Body of pancreas (tissue), 4 donors: ENCODE data around the gene CCDC175. TPM values are rescaled to one million over a fixed set of nuclear protein-coding genes. Genes with fewer than 3 reads are reported as not detected.

Source experiments
- ATAC-seq: fragments of 150-250 bp; one replicate; pipeline ENCODE4 v1.9.1; 2016
- DNase-seq, 4 donors: peaks; one replicate each; pipeline ENCODE4 v3.0.0-alpha.2; 2019
- H3K27ac ChIP-seq, 4 donors: fragments of 200-600 bp; sonication (generic); 1 replicate in 3 of 4; 2 replicates in 1 of 4; pipeline versions ENCODE4 v1.5.1 to v1.6.1; 2016 to 2019; ENCODE audit warnings: mild to moderate bottlenecking in 1 of 4, mixed read lengths in 1 of 4, moderate library complexity in 1 of 4
- H3K27me3 ChIP-seq, 2 donors: fragments of 200-600 bp; sonication (generic); one replicate each; pipeline ENCODE4 v1.6.0; 2016; ENCODE audit warnings: mild to moderate bottlenecking in 1 of 2
- H3K36me3 ChIP-seq, 2 donors: fragments of 200-600 bp; sonication (generic); replicated peaks in 1 of 2; 2 replicates each; pipeline ENCODE4 v1.5.1; 2016; ENCODE audit warnings: low read depth in 2 of 2; ENCODE audit not compliant: insufficient read depth in 1 of 2
- H3K4me1 ChIP-seq: fragments of 200-600 bp; sonication (generic); one replicate; pipeline ENCODE4 v1.6.0; 2016
- H3K4me3 ChIP-seq, 2 donors: fragments of 200-600 bp; sonication (generic); 1 replicate in 1 of 2; 2 replicates in 1 of 2; pipeline ENCODE4 v1.5.1; 2016 to 2019
- H3K9me3 ChIP-seq, 3 donors: fragments of 200-600 bp; sonication (generic); 1 replicate in 2 of 3; 2 replicates in 1 of 3; pipeline ENCODE4 v1.5.1; 2016
- POLR2A ChIP-seq, 3 donors: fragments of 450-650 bp; IDR thresholded peaks; one replicate each; pipeline ENCODE4 v1.6.1; 2016; ENCODE audit warnings: antibody characterized with exemption in 3 of 3, mild to moderate bottlenecking in 2 of 3
- WGBS, 2 donors: methylation state at CpG; one replicate each; pipeline ENCODE4 v1.1.5; 2017; 5-methylcytosine and 5-hydroxymethylcytosine counted together
- intact Hi-C: fragments of 100-400 bp; cut with DNase I; formaldehyde crosslinking; loops from one replicate; pipeline ENCODE4 v1.15.1; 2023
- total RNA-seq, 2 donors: library from RNA; depleted of rRNA; stranded (reverse); fragments of >200 nt; gene quantifications; one replicate each; pipeline ENCODE4 v1.1.0, GENCODE V29; 2016
- TF ChIP-seq, protein P1 (sequence below), 7 experiments: fragments of 450-650 bp in 4 of 7; fragments of 200-600 bp in 3 of 7; sonication (generic) in 3 of 7; IDR thresholded peaks; one replicate each; pipeline ENCODE4 v1.5.1; 2016 to 2019; ENCODE audit warnings: antibody characterized with exemption in 7 of 7

Gene CCDC175
- total RNA-seq, 2 donors from 2014 or later, result not detected

DNA sequence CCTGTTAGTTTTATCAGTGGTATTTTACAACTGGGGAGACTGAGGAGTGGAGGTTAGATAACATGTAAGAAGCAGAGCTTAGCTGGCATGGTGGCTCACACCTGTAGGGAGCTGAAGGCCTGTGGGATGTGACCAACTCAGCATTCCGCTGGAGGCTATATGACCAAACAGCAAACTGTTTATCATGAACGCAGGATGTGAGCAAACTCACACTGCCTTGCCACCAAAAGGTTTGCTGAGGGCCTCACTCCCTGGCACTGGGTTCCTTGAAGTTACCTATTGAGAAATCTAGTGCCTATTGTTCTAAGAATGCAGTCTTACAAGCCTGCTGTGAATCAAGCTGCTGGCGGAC lies 68.9 kb downstream of the CCDC175 start:
- no peaks in the 10 kb centered on the region for H3K27me3 ChIP-seq
- WGBS, 2 donors, result 87 to 88% methylated on average over 3 of the region's 3 CpGs
- ATAC-seq (no peak), DNase-seq (no peak)
- TF ChIP-seq, protein P1, sequence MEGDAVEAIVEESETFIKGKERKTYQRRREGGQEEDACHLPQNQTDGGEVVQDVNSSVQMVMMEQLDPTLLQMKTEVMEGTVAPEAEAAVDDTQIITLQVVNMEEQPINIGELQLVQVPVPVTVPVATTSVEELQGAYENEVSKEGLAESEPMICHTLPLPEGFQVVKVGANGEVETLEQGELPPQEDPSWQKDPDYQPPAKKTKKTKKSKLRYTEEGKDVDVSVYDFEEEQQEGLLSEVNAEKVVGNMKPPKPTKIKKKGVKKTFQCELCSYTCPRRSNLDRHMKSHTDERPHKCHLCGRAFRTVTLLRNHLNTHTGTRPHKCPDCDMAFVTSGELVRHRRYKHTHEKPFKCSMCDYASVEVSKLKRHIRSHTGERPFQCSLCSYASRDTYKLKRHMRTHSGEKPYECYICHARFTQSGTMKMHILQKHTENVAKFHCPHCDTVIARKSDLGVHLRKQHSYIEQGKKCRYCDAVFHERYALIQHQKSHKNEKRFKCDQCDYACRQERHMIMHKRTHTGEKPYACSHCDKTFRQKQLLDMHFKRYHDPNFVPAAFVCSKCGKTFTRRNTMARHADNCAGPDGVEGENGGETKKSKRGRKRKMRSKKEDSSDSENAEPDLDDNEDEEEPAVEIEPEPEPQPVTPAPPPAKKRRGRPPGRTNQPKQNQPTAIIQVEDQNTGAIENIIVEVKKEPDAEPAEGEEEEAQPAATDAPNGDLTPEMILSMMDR (IDR thresholded peaks at IDR 0.05), result no peak
- TF ChIP-seq POLR2A (IDR thresholded peaks at IDR 0.05), result no peak
- H3K4me1 ChIP-seq, result no peaks in the 10 kb centered on the region
- no peaks in the 10 kb centered on the region for H3K9me3 ChIP-seq
- H3K4me3 ChIP-seq, result no peak overlapping the region
- intact Hi-C loops, result no loop called here
- no peak overlapping the region for H3K27ac ChIP-seq
- H3K36me3 ChIP-seq, result peaks cover 0 to 2% of the 10 kb centered on the region in 2 donors

DNA sequence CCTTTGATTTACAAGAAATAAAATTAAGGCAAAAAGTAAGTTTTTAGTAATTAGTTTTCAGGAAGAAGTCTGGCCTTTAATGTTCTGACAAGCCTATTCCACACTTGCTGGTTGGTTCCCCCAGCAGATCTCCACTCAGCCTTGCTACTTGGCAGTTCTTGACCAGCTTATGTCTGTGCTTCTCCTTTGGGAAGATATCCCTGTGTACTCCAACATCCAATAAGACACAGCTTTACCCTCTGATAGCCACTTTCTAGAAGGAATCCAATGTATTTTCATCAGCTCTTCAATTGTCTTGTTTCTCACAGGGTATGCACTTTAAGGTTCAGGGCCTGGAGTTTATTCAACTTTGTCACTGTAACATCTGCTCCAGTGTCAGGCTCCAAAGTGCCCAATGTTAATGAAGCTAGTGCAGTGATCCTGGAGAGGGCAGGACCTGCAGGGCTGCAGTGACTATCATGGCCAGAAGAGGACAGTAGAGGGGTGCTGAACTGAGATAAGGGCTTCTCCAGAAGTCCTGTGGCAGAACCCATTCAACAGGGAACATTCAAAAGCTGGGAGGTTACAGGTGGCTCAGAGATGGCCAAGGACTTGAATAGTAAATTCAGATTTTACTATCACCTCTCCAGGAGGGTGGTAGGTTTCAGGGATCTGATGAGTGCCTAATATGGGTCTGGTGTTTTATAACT lies 69.4 kb downstream of the CCDC175 start:
- intact Hi-C loops, result no loop called here
- no peaks in the 10 kb centered on the region for H3K4me1 ChIP-seq
- TF ChIP-seq, protein P1 (IDR thresholded peaks at IDR 0.05), result peak; percentile 48 to 71 (median 70)
- no peak for TF ChIP-seq POLR2A (IDR thresholded peaks at IDR 0.05)
- DNase-seq (peak; percentile 49 to 72 (median 66)), ATAC-seq (peak; percentile 63)
- no peaks in the 10 kb centered on the region for H3K27me3 ChIP-seq
- no peaks in the 10 kb centered on the region for H3K9me3 ChIP-seq
- H3K4me3 ChIP-seq, result no peak overlapping the region
- no peak overlapping the region for H3K27ac ChIP-seq
- H3K36me3 ChIP-seq, result peaks cover 0 to 2% of the 10 kb centered on the region in 2 donors

GRCh38 chr14:59503256-59503655 lies 73.4 kb downstream of the CCDC175 start:
- H3K36me3 ChIP-seq, result peaks cover 0 to 2% of the 10 kb centered on the region in 2 donors
- no peaks in the 10 kb centered on the region for H3K27me3 ChIP-seq
- no peaks in the 10 kb centered on the region for H3K4me1 ChIP-seq
- WGBS, 2 donors, result 66 to 73% methylated on average over 4 of the region's 4 CpGs
- H3K4me3 ChIP-seq, result no peak overlapping the region
- no peaks in the 10 kb centered on the region for H3K9me3 ChIP-seq
- no peak for TF ChIP-seq POLR2A (IDR thresholded peaks at IDR 0.05)
- TF ChIP-seq, protein P1 (IDR thresholded peaks at IDR 0.05), result no peak
- no peak overlapping the region for H3K27ac ChIP-seq
- intact Hi-C loops, result no loop called here
- DNase-seq (no peak), ATAC-seq (no peak)

GRCh38 chr14:59500732-59501131 lies 75.9 kb downstream of the CCDC175 start:
- Histone ChIP-seq H3K27ac (no peak overlapping the region), H3K4me1 (no peaks in the 10 kb centered on the region), H3K27me3 (no peaks in the 10 kb centered on the region), H3K9me3 (no peaks in the 10 kb centered on the region), H3K4me3 (no peak overlapping the region), H3K36me3 (peaks cover 0 to 6% of the 10 kb centered on the region in 2 donors)
- DNase-seq (no peak), ATAC-seq (no peak)
- intact Hi-C loops, result no loop called here
- WGBS, 2 donors, result 88% methylated on average over 3 of the region's 3 CpGs
- TF ChIP-seq, protein P1 (IDR thresholded peaks at IDR 0.05), result no peak
- no peak for TF ChIP-seq POLR2A (IDR thresholded peaks at IDR 0.05)

DNA sequence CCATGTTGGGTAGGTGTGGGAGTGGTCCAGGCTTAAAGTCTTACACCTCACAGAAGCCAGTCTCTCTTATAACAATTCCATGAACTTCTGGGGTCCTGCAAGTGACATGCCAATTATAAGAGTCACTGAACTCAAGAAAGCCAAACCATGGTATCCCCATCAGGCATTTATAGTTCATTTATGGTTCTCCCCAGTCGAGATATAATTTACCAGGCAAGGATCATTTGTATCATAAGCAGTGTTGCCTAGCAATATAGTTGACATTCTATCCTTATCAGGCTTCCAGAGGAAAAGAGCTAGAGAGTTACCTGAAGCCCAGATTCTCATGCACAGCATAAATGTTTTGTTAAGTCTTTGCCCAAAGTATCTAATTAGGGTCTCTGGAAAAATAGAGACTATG lies 84.2 kb downstream of the CCDC175 start:
- 31 to 45% methylated on average over 1 of the region's 1 CpG for WGBS, 2 donors
- no peak for DNase-seq
- Histone ChIP-seq H3K9me3 (no peaks in the 10 kb centered on the region), H3K27me3 (no peaks in the 10 kb centered on the region), H3K4me3 (no peak overlapping the region), H3K27ac (no peak overlapping the region), H3K4me1 (no peaks in the 10 kb centered on the region), H3K36me3 (peaks cover 0 to 11% of the 10 kb centered on the region in 2 donors)
- TF ChIP-seq, protein P1 (IDR thresholded peaks at IDR 0.05), result no peak
- TF ChIP-seq POLR2A (IDR thresholded peaks at IDR 0.05), result no peak
- ATAC-seq, result no peak
- intact Hi-C loops, result no loop called here
